Memory B cell (primary cell): Measurements from ENCODE around the gene CD1D.

ENCODE experiments used
- ATAC-seq: fragments of 150-1000 bp; cut with Tn5 transposase; 2 replicates; pipeline ENCODE4 v1.10.0; 2021; ENCODE audit warnings: low read depth, mild to moderate bottlenecking, moderate library complexity
- DNase-seq, 2 donors: peaks; one replicate each; pipeline ENCODE4 v3.0.0; 2022; ENCODE audit warnings: low spot score in 2 of 2
- H3K27ac Mint-ChIP-seq: one replicate; pipeline ENCODE4 v1.8.0; 2022; ENCODE audit warnings: mild to moderate bottlenecking, moderate library complexity, mixed read lengths
- H3K27me3 Mint-ChIP-seq: one replicate; pipeline ENCODE4 v1.8.0; 2022; ENCODE audit warnings: mixed read lengths
- H3K36me3 Mint-ChIP-seq: one replicate; pipeline ENCODE4 v1.8.0; 2022; ENCODE audit warnings: mild to moderate bottlenecking, mixed read lengths
- H3K4me1 Mint-ChIP-seq: one replicate; pipeline ENCODE4 v1.8.0; 2022; ENCODE audit warnings: mixed read lengths
- H3K4me3 Mint-ChIP-seq: one replicate; pipeline ENCODE4 v1.8.0; 2022; ENCODE audit warnings: mild to moderate bottlenecking, moderate library complexity, mixed read lengths
- H3K9me3 Mint-ChIP-seq: one replicate; pipeline ENCODE4 v1.8.0; 2022; ENCODE audit warnings: mixed read lengths

The CD1D gene

DNA sequence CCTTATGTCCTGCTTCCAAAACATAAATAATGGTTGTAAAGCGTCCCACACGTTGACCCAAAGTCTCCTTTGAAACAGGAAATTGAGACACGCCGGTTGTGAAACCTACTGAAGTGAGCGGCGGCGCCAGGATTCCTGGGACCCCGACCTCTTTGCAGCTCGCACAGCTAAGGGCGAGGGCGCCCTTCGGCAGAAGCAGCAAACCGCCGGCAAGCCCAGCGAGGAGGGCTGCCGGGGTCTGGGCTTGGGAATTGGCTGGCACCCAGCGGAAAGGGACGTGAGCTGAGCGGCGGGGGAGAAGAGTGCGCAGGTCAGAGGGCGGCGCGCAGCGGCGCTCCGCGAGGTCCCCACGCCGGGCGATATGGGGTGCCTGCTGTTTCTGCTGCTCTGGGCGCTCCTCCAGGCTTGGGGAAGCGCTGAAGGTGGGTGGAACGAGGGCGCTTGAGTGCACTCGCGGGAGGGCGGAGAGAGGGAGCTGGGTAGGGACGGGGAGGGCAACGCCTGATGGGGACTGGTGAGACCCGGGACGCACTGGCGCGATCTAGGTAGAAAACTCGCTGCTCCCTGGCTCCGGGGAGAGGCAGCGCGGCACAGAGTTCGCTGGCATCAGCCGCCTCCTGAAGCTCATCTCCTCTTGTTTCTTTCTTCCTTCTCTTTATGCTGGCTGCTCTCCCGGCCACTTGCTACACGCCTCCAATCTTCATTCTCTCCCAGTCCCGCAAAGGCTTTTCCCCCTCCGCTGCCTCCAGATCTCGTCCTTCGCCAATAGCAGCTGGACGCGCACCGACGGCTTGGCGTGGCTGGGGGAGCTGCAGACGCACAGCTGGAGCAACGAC is at the start of gene CD1D:
CD1D (plus strand) TSS at position 155 of the 836 bp plus-strand sequence; CDS start at position 362, 207 bp downstream.
- Mint-ChIP-seq H3K27ac (peak within 1 kb of the TSS; percentile 88), H3K4me1 (peaks cover 53% of the 10 kb centered on the region)
- ATAC-seq: peak; percentile 27

DNA sequence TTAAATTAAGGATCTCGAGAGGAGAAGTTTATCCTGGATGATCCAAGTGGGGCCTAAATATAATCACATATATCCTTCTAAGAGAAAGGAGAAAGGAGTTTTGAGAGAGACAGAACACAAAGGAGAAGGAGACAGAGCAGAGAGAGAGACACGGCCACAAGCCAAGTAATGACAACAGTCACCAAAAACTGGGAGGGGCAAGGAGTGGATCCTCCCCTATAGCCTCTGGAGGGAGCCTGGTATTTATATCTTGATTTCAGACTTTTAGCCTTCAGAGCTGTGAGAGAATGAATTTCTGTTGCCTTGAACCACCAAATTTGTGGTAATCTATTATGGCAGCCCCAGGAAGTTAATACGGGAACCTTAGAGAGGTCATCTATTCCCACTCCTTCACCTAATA is 49.5 kb upstream of the CD1D start:
- Mint-ChIP-seq H3K9me3 (no peaks in the 10 kb centered on the region), H3K36me3 (no peaks in the 10 kb centered on the region), H3K27me3 (no peaks in the 10 kb centered on the region), H3K27ac (no peak overlapping the region), H3K4me1 (no peaks in the 10 kb centered on the region), H3K4me3 (no peak overlapping the region)
- DNase-seq: no peak
- ATAC-seq: no peak

More for the DNA sequence above, at the start of gene CD1D:
- Mint-ChIP-seq H3K27me3 (no peaks in the 10 kb centered on the region), H3K36me3 (peaks cover 22% of the 10 kb centered on the region), H3K9me3 (no peaks in the 10 kb centered on the region), H3K4me3 (peak within 1 kb of the TSS; percentile 86)
- peak in 1 of 2 donors; percentile 46 for DNase-seq

GRCh38 chr1:158140764-158141192 is 39.9 kb upstream of the CD1D start:
- Mint-ChIP-seq H3K9me3 (no peaks in the 10 kb centered on the region), H3K36me3 (no peaks in the 10 kb centered on the region), H3K4me1 (no peaks in the 10 kb centered on the region), H3K27ac (no peak overlapping the region), H3K4me3 (no peak overlapping the region), H3K27me3 (no peaks in the 10 kb centered on the region)
- ATAC-seq (no peak), DNase-seq (no peak)

DNA sequence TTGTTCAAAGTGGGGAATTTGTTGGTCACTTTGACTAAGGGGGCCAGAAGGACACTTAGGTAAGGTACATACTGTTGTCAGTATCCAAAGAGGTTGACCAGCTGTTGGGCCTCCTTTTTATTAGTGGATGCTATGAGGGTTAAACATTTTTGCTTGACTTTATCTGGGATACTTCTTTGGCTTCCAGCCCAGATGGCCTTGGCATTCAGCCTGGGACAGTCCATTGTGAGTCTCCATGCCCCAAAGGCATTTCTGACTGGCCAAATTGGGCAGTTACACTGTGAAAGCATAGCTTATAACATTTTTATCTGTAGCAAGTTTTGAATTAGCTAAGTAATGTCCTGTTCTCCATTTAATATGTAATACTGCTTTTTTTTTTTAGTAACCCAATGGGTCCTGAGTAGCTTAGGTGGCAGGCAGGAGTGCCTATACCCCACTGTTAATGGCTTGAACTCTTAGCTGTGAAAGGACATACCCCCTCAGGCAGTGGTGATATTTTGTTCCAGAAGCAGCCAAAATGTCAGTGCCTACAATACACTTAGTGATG is 35.4 kb upstream of the CD1D start:
- peaks cover 5% of the 10 kb centered on the region for H3K9me3 Mint-ChIP-seq
- no peaks in the 10 kb centered on the region for H3K27me3 Mint-ChIP-seq
- peaks cover 4% of the 10 kb centered on the region for H3K36me3 Mint-ChIP-seq
- ATAC-seq: no peak
- no peak overlapping the region for H3K27ac Mint-ChIP-seq
- H3K4me1 Mint-ChIP-seq: peaks cover 23% of the 10 kb centered on the region
- no peak for DNase-seq
- H3K4me3 Mint-ChIP-seq: no peak overlapping the region

DNA sequence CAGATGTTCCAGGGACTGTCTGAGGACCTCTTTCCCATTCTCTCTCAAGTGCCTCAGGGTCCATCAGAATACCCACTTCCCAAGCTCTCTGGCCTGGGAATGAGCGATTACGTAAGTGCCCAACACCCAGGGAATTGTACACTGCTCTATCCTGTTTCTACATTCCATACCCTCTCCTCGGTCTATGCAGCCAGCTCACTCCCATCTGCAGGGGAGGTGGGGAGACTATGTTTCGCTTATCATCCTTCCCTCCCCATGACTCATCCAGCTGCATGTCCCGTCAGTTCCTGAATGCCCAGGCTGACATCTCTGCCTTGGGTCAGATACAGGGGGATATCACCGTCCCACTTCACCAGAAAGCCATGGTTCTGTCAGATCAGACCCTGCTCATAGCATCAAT is 34.5 kb upstream of the CD1D start:
- Mint-ChIP-seq H3K27me3 (no peaks in the 10 kb centered on the region), H3K36me3 (peaks cover 4% of the 10 kb centered on the region), H3K27ac (no peak overlapping the region), H3K9me3 (peaks cover 5% of the 10 kb centered on the region), H3K4me1 (peaks cover 30% of the 10 kb centered on the region), H3K4me3 (no peak overlapping the region)
- DNase-seq: no peak
- no peak for ATAC-seq

DNA sequence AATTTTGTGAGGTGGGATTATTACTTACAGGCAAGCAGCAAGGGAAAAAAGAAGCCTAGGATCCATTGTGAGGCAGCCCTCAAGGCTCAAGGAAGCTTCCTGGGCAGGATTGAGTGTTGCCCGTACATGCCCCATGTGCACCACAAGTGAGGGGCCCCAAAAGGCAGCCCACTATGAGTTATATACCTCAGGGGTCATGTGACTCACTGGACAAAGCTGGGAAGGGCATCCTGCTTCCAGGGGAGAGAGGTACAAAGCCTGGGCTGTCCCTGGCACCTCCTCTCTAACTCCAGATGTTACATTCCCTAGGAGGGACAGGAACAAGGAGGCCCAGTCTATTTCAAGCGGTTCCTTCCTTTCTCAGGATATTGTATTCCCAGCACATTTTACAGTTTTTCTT is 34.0 kb upstream of the CD1D start:
- Mint-ChIP-seq H3K27me3 (no peaks in the 10 kb centered on the region), H3K9me3 (peaks cover 5% of the 10 kb centered on the region), H3K27ac (no peak overlapping the region), H3K4me3 (no peak overlapping the region), H3K4me1 (peaks cover 30% of the 10 kb centered on the region), H3K36me3 (peaks cover 4% of the 10 kb centered on the region)
- ATAC-seq (no peak), DNase-seq (no peak)

DNA sequence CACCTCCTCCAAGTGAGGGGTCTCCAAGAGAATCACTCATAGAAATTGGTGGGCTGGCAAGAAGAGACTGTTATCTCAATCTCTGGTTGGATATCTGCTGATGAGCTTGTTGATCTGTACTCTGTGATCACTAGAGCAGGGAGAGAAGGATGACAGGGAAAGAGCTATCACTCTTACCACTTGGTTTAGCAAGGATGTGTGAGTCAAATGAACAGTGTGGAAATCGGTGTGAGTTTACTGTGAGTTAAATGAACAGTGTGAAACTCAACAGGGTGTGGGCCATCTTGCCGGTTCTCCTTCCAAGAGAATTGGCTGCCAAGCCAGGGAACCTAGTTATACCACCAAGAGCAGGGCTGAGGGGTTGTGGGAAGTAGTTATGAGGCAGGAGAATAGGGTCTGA is 33.3 kb upstream of the CD1D start:
- H3K4me3 Mint-ChIP-seq: no peak overlapping the region
- peaks cover 32% of the 10 kb centered on the region for H3K4me1 Mint-ChIP-seq
- no peak for DNase-seq
- no peak overlapping the region for H3K27ac Mint-ChIP-seq
- peaks cover 5% of the 10 kb centered on the region for H3K9me3 Mint-ChIP-seq
- peaks cover 4% of the 10 kb centered on the region for H3K36me3 Mint-ChIP-seq
- no peaks in the 10 kb centered on the region for H3K27me3 Mint-ChIP-seq
- ATAC-seq: no peak

DNA sequence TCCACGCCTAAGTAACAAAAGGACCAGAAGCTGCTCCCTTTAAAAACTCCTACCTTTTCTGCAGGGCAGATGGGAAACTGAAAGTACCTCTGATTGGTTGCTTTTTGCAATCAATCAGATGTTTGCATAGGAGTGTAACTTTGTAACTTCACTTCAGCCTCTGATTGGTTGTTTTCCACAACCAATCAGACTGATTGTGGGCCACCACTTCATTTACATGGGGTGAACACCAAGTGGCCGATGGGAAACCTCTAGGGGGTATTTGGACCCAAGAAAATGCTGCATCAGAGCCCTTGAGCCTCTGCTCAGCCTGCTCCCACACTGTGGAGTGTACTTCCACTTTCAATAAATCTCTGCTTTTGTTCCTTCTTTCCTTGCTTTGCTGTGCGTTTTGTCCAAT is 32.8 kb upstream of the CD1D start:
- H3K4me3 Mint-ChIP-seq: no peak overlapping the region
- peak overlapping the region; percentile 89 for H3K27ac Mint-ChIP-seq
- H3K36me3 Mint-ChIP-seq: peaks cover 4% of the 10 kb centered on the region
- H3K27me3 Mint-ChIP-seq: no peaks in the 10 kb centered on the region
- peaks cover 5% of the 10 kb centered on the region for H3K9me3 Mint-ChIP-seq
- peaks cover 33% of the 10 kb centered on the region for H3K4me1 Mint-ChIP-seq
- no peak for DNase-seq
- no peak for ATAC-seq

DNA sequence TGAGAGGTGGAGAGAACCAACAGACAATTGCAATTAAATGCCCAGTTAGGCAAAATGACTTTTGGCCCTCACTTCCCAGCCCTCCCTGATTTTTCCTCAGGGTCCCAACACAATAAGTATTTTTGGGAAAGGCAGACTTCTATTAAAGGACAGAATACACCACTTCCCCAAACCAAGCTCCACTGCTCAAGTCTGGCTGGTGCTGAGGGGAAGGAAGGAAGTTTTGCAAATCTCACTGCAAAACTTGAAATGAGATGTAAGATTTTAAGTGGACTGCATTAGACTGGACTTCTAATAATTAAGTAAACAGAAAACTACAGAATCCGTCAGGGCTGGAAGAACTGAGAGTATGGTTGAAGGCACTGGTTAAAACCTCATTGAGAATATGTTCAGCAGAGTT is 32.2 kb upstream of the CD1D start:
- Mint-ChIP-seq H3K36me3 (peaks cover 4% of the 10 kb centered on the region), H3K9me3 (peaks cover 5% of the 10 kb centered on the region), H3K4me3 (peak overlapping the region; percentile 96), H3K4me1 (peaks cover 33% of the 10 kb centered on the region), H3K27ac (peak overlapping the region; percentile 89), H3K27me3 (no peaks in the 10 kb centered on the region)
- peak; percentile 43 for ATAC-seq
- DNase-seq: no peak

GRCh38 chr1:158149175-158149574 is 31.5 kb upstream of the CD1D start:
- Mint-ChIP-seq H3K27me3 (no peaks in the 10 kb centered on the region), H3K36me3 (peaks cover 4% of the 10 kb centered on the region), H3K27ac (peak overlapping the region; percentile 89), H3K4me3 (peak overlapping the region; percentile 96), H3K4me1 (peaks cover 39% of the 10 kb centered on the region), H3K9me3 (peaks cover 5% of the 10 kb centered on the region)
- no peak for DNase-seq
- ATAC-seq: no peak

DNA sequence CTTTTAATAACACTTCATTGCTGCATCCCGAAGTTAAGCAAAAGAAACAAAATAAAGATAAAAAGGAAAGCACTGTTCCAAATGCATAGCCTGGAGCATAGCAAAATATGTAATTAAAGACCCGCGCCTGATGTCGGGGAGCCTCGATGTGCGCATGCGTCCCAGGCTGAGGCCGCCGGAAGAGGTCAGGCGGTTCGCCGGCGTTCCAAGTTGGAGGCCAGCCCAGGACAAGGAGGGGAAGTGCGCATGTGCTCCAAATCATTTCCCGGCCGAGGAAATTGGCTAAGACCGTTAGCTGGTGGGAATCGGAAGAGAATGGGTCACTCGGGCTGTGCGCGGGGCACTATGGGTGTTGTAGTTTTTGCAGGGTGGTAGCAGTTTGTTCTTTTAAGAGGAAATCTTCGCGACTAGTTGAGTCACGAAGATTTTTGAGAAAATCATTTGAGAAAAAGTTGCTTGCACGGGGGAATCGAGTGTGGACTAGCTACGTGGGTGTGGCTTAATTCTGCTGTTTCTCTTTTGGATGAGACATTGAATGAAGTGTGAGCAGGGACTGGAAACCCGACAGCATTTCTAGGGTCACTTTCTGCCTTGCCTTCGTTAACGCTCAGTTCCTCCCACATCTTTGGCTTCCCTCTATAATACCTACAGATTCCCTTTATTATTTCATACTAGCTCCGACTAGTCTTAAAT is 31.0 kb upstream of the CD1D start:
- ATAC-seq (peak; percentile 65), DNase-seq (peak; percentile 54 to 78)
- Mint-ChIP-seq H3K4me3 (peak overlapping the region; percentile 96), H3K9me3 (peaks cover 5% of the 10 kb centered on the region), H3K4me1 (peaks cover 45% of the 10 kb centered on the region), H3K27ac (peak overlapping the region; percentile 89), H3K36me3 (peaks cover 4% of the 10 kb centered on the region), H3K27me3 (no peaks in the 10 kb centered on the region)

- peak overlapping the region; percentile 89 for H3K27ac Mint-ChIP-seq
- ATAC-seq (peak; percentile 62), DNase-seq (no peak)
- H3K36me3 Mint-ChIP-seq: peaks cover 4% of the 10 kb centered on the region
- H3K4me1 Mint-ChIP-seq: peaks cover 50% of the 10 kb centered on the region
- H3K27me3 Mint-ChIP-seq: no peaks in the 10 kb centered on the region
- peaks cover 5% of the 10 kb centered on the region for H3K9me3 Mint-ChIP-seq
- H3K4me3 Mint-ChIP-seq: peak overlapping the region; percentile 96
Measured at GRCh38 chr1:158150523-158150922, 30.2 kb upstream of the CD1D start.

DNA sequence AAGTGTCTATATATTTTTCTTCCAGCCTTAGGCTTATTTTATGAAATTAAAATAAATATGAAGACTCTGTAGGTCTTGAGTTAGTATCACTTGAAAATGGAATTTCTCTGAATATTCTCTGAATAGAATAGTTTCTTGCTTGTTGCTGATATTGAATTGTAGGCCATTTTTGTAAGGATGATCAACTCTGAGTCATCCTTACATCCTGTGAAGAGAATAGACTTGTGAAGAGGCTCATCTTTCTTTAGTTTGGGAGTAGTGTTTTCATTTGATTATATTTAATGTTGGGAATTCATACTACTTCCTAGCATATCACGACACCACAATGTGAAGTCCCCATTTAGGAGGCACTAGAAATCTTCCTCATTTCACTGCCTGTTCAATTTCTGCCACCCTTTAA is 27.5 kb upstream of the CD1D start:
- Mint-ChIP-seq H3K4me3 (no peak overlapping the region), H3K27ac (no peak overlapping the region), H3K27me3 (no peaks in the 10 kb centered on the region), H3K4me1 (peaks cover 41% of the 10 kb centered on the region), H3K36me3 (no peaks in the 10 kb centered on the region), H3K9me3 (no peaks in the 10 kb centered on the region)
- no peak for ATAC-seq
- no peak for DNase-seq

DNA sequence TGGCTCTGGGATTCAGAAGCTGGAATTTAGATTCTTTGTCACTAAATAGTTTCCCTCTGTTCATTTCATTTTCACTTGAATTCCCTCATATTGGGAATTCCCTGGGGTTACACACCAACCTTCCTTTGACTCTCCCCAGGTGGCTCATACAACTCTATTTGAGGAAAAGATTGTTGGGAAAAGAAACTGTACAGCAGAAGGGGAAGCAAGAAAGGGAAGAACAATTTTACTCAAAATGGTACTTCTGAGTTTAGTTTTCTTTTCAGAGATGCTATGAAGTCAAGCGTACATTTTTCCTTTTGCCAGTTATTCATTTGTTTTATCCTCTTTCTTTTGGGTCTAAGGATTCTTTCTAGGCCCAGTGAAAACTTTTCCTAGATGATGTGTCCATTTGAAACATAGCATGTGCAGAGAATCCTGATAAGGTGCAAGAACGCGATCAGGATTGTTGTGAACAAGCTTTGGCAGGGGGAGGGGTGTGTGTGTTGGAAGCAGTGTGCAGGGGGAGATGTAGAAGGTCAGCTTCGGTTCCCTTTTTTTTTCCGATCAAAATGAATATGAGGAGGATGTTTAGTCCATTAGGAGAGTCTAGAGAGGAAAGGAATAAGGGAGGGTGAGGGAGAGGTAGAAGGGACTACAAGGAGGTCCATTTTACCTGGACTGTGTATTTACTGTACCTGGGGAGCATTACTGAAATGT is 26.8 kb upstream of the CD1D start:
- Mint-ChIP-seq H3K9me3 (no peaks in the 10 kb centered on the region), H3K27ac (no peak overlapping the region)
- no peak for ATAC-seq

More for the DNA sequence above, 26.8 kb upstream of the CD1D start:
- peaks cover 34% of the 10 kb centered on the region for H3K4me1 Mint-ChIP-seq
- H3K27me3 Mint-ChIP-seq: no peaks in the 10 kb centered on the region
- no peaks in the 10 kb centered on the region for H3K36me3 Mint-ChIP-seq
- H3K4me3 Mint-ChIP-seq: peak overlapping the region; percentile 33
- no peak for DNase-seq
